Kidney glomerular epithelial cell (primary cell): ENCODE measurements around the gene IQGAP3.
A peak's percentile ranks its signal among the peaks of the same experiment; 100 is the strongest.
"Not testable (repeated sequence)": the region's sequence is repeated elsewhere in the genome, so short reads cannot be mapped to it uniquely, and the experiment has no call there.

Experiments
- DNase-seq: peaks from one replicate; lab custom pipeline; 2025; lab: John Stamatoyannopoulos, UW

IQGAP3 gene

GRCh38 chr1:156571919-156572662 lies at the start of gene IQGAP3:
Gene IQGAP3, minus strand, starts transcription at chr1:156572565. Its CDS starts 36 bp downstream, at chr1:156572529.
- peak; percentile 83 for DNase-seq

GRCh38 chr1:156619582-156619955 lies 47.2 kb upstream of the IQGAP3 start:
- no peak for DNase-seq

- DNase-seq, result no peak
Measured at GRCh38 chr1:156618853-156619581, 46.7 kb upstream of the IQGAP3 start, which contains the start of gene HAPLN2. Gene HAPLN2, plus strand, starts transcription at chr1:156619415. Its CDS starts 4,076 bp downstream, at chr1:156623491.

GRCh38 chr1:156616463-156616862 lies 44.1 kb upstream of the IQGAP3 start:
- no peak for DNase-seq

GRCh38 chr1:156615946-156616345 lies 43.6 kb upstream of the IQGAP3 start:
- no peak for DNase-seq

- DNase-seq, result no peak
Measured at GRCh38 chr1:156612666-156613065, 40.3 kb upstream of the IQGAP3 start.

- DNase-seq, result not testable (repeated sequence)
Measured at GRCh38 chr1:156610072-156610471, 37.7 kb upstream of the IQGAP3 start.

- peak; percentile 10 for DNase-seq
Measured at GRCh38 chr1:156608981-156609380, 36.6 kb upstream of the IQGAP3 start.

- DNase-seq, result peak; percentile 82
Measured at GRCh38 chr1:156608036-156608674, 35.8 kb upstream of the IQGAP3 start.

GRCh38 chr1:156607344-156607743 lies 35.0 kb upstream of the IQGAP3 start:
- DNase-seq, result not testable (repeated sequence)

GRCh38 chr1:156602557-156602993 lies 30.2 kb upstream of the IQGAP3 start:
- DNase-seq, result no peak

- no peak for DNase-seq
Measured at GRCh38 chr1:156601892-156602291, 29.5 kb upstream of the IQGAP3 start.

- DNase-seq, result peak; percentile 86
Measured at GRCh38 chr1:156601122-156601830, 28.9 kb upstream of the IQGAP3 start, which contains the start of gene GPATCH4. Gene GPATCH4, minus strand, starts transcription at chr1:156601479.

- DNase-seq, result peak; percentile 60
Measured at GRCh38 chr1:156600733-156601121, 28.4 kb upstream of the IQGAP3 start.

- no peak for DNase-seq
Measured at GRCh38 chr1:156599811-156600210, 27.4 kb upstream of the IQGAP3 start.

- no peak for DNase-seq
Measured at GRCh38 chr1:156598731-156599432, 26.5 kb upstream of the IQGAP3 start.

- no peak for DNase-seq
Measured at GRCh38 chr1:156598125-156598524, 25.8 kb upstream of the IQGAP3 start.

- DNase-seq, result no peak
Measured at GRCh38 chr1:156596426-156596825, 24.1 kb upstream of the IQGAP3 start.

- DNase-seq, result no peak
Measured at GRCh38 chr1:156595016-156595415, 22.7 kb upstream of the IQGAP3 start.

GRCh38 chr1:156594190-156594589 lies 21.8 kb upstream of the IQGAP3 start:
- no peak for DNase-seq

GRCh38 chr1:156593661-156593989 lies 21.3 kb upstream of the IQGAP3 start:
- DNase-seq, result no peak
